ENCODE results near the gene C1QTNF12. TPM values are rescaled to one million over a fixed set of nuclear protein-coding genes. Genes with fewer than 3 reads are reported as not detected.

C1QTNF12 gene
- total RNA-seq, 2 experiments from 2014 or later: 2.0 to 4.2 TPM

DNA sequence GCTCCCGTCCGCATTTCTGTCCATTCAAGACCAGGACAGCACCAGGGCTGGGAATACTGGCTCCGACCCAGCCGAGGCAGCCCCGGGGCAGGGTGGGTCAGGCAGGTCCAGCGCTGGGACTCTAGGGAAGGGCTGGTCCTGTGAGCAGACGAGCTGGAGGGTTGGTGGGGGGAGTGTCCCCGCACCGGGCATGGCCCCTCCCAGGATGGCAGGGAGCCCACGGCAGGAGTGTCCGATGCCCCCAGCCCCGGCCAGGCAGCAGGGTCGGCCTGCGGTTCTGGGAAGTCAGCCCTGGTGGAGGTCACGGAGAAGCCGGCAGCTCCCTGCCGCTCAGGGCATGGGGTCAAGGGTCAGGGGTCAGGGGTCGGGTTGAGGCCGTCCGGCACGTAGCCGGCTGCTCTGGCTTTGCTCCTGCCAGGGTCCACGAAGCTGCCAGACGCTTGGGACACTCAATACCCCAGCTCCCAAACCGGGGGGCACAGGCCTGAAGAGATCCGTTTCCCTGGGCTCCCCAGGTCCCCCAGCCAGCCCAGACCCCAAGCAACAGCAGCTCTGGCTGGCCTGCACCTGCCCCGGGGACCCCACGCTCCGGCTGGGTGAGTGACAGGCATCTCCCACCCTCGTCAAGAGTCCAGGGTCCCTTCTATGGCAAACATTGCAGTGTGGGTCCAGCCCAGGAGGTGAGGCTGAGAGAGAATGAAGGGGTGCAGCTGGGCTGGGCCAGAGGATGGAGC is 6.7 kb downstream of the C1QTNF12 start:
- Mint-ChIP-seq H3K4me1 (no peaks in the 10 kb centered on the region), H3K27me3 (no peaks in the 10 kb centered on the region), H3K36me3 (ENCODE audit: low read depth) (no peaks in the 10 kb centered on the region), H3K9me3 (no peaks in the 10 kb centered on the region), H3K27ac (no peak overlapping the region), H3K4me3 (no peak overlapping the region)
- DNase-seq: no peak
- ChIA-PET CTCF (no interaction called here), POLR2A (interaction anchor here (1.4 to 1.8 kb wide), 2 partner anchors 8 to 135 kb away, joined by 3 read pairs; partner anchors contain the start of genes AURKAIP1, B3GALT6 and SDF4)

DNA sequence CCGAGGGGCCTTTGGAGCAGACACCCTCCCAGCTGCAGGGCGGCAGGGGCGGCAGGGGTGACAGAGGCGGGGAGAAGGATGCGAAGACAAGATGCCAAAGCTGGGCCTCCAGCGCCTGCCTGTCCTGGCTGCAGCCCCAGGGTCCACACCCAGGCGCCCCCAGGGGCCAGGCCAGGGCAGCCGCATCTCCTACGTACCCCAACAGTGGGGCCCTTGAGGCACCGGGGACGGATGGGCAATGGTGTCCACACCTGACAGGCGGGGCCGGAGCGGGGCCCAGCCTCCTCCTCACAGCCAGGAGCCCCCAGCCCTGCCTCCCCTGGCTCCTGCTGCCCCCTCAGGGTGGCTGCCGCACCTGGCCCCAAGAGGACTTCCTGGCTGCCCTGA is 7.3 kb downstream of the C1QTNF12 start:
- Mint-ChIP-seq H3K27ac (no peak overlapping the region), H3K4me1 (peaks cover 5% of the 10 kb centered on the region), H3K27me3 (no peaks in the 10 kb centered on the region), H3K4me3 (no peak overlapping the region), H3K36me3 (ENCODE audit: low read depth) (peaks cover 5% of the 10 kb centered on the region), H3K9me3 (no peaks in the 10 kb centered on the region)
- POLR2A ChIA-PET: interaction anchor here (1.8 kb wide), 1 partner anchor 136 kb away, joined by 3 read pairs; the partner anchor contains the start of gene AURKAIP1
- DNase-seq: no peak
- CTCF ChIA-PET: no interaction called here

- CTCF ChIA-PET: no interaction called here
- POLR2A ChIA-PET: interaction anchor here (0.9 to 2.6 kb wide), 3 partner anchors 12 to 136 kb away, joined by 3 to 7 read pairs (median 3); partner anchors contain the start of gene AURKAIP1
- no peaks in the 10 kb centered on the region for H3K27me3 Mint-ChIP-seq
- DNase-seq: no peak
- H3K4me1 Mint-ChIP-seq: peaks cover 10% of the 10 kb centered on the region
- H3K36me3 Mint-ChIP-seq (ENCODE audit: low read depth): peaks cover 10% of the 10 kb centered on the region
- H3K4me3 Mint-ChIP-seq: no peak overlapping the region
- H3K9me3 Mint-ChIP-seq: no peaks in the 10 kb centered on the region
- no peak overlapping the region for H3K27ac Mint-ChIP-seq
Observed at GRCh38 chr1:1238702-1239178, 7.8 kb downstream of the C1QTNF12 start.

GRCh38 chr1:1237874-1238701 is 8.4 kb downstream of the C1QTNF12 start:
- Mint-ChIP-seq H3K4me1 (peaks cover 14% of the 10 kb centered on the region), H3K9me3 (peaks cover 3% of the 10 kb centered on the region), H3K36me3 (ENCODE audit: low read depth) (peaks cover 14% of the 10 kb centered on the region), H3K27me3 (no peaks in the 10 kb centered on the region), H3K27ac (no peak overlapping the region), H3K4me3 (no peak overlapping the region)
- no peak for DNase-seq
- ChIA-PET CTCF (no interaction called here), POLR2A (interaction anchor here (0.9 to 2.6 kb wide), 3 partner anchors 13 to 137 kb away, joined by 3 to 7 read pairs (median 3); partner anchors contain the start of gene AURKAIP1)

- POLR2A ChIA-PET: interaction anchor here (2.6 kb wide), 1 partner anchor 13 kb away, joined by 7 read pairs; no protein-coding TSS in a partner anchor
- peaks cover 3% of the 10 kb centered on the region for H3K9me3 Mint-ChIP-seq
- H3K27me3 Mint-ChIP-seq: no peaks in the 10 kb centered on the region
- H3K27ac Mint-ChIP-seq: no peak overlapping the region
- peaks cover 16% of the 10 kb centered on the region for H3K4me1 Mint-ChIP-seq
- DNase-seq: no peak
- CTCF ChIA-PET: no interaction called here
- peaks cover 14% of the 10 kb centered on the region for H3K36me3 Mint-ChIP-seq (ENCODE audit: low read depth)
- no peak overlapping the region for H3K4me3 Mint-ChIP-seq
Observed at GRCh38 chr1:1236945-1237873, 9.3 kb downstream of the C1QTNF12 start.

- no peak for DNase-seq
- Mint-ChIP-seq H3K36me3 (ENCODE audit: low read depth) (peaks cover 16% of the 10 kb centered on the region), H3K27ac (no peak overlapping the region), H3K4me1 (peaks cover 16% of the 10 kb centered on the region), H3K4me3 (no peak overlapping the region), H3K9me3 (peaks cover 3% of the 10 kb centered on the region), H3K27me3 (no peaks in the 10 kb centered on the region)
- ChIA-PET POLR2A (interaction anchor here (2.6 kb wide), 1 partner anchor 14 kb away, joined by 7 read pairs; no protein-coding TSS in a partner anchor), CTCF (no interaction called here)
Observed at GRCh38 chr1:1236176-1236763, 10.3 kb downstream of the C1QTNF12 start.

- POLR2A ChIA-PET: no interaction called here
- DNase-seq: no peak
- H3K27ac Mint-ChIP-seq: no peak overlapping the region
- H3K4me3 Mint-ChIP-seq: no peak overlapping the region
- H3K27me3 Mint-ChIP-seq: no peaks in the 10 kb centered on the region
- peaks cover 3% of the 10 kb centered on the region for H3K9me3 Mint-ChIP-seq
- peaks cover 25% of the 10 kb centered on the region for H3K4me1 Mint-ChIP-seq
- peaks cover 25% of the 10 kb centered on the region for H3K36me3 Mint-ChIP-seq (ENCODE audit: low read depth)
- CTCF ChIA-PET: no interaction called here
Observed at GRCh38 chr1:1235016-1235744, 11.3 kb downstream of the C1QTNF12 start.

GRCh38 chr1:1234180-1234808 is 12.2 kb downstream of the C1QTNF12 start:
- Mint-ChIP-seq H3K4me3 (peak overlapping the region; percentile 71), H3K27ac (no peak overlapping the region), H3K9me3 (peaks cover 3% of the 10 kb centered on the region), H3K36me3 (ENCODE audit: low read depth) (peaks cover 34% of the 10 kb centered on the region), H3K4me1 (peaks cover 34% of the 10 kb centered on the region), H3K27me3 (no peaks in the 10 kb centered on the region)
- no peak for DNase-seq
- ChIA-PET POLR2A (no interaction called here), CTCF (no interaction called here)

DNA sequence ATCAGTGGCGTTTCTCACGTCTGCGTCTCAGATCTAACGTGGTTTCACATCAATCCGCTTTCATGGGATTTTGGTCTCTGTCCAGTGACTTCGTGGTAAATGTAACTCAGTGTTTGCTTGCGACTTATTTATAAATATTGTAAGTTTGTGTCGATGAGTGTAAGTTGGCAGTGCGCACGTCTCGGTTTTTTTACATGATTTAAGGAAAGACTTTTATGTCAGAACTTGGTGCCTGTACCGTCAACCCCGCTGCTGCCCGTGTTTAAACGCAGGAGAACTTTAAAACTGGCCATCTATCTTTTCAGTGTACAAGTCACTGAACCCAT is 13.0 kb downstream of the C1QTNF12 start:
- POLR2A ChIA-PET: no interaction called here
- peaks cover 3% of the 10 kb centered on the region for H3K9me3 Mint-ChIP-seq
- H3K27ac Mint-ChIP-seq: peak overlapping the region; percentile 71
- H3K4me1 Mint-ChIP-seq: peaks cover 37% of the 10 kb centered on the region
- no peaks in the 10 kb centered on the region for H3K27me3 Mint-ChIP-seq
- no peak for DNase-seq
- H3K4me3 Mint-ChIP-seq: peak overlapping the region; percentile 71
- CTCF ChIA-PET: no interaction called here
- H3K36me3 Mint-ChIP-seq (ENCODE audit: low read depth): peaks cover 40% of the 10 kb centered on the region

- peak overlapping the region; percentile 71 for H3K27ac Mint-ChIP-seq
- peaks cover 3% of the 10 kb centered on the region for H3K9me3 Mint-ChIP-seq
- no peaks in the 10 kb centered on the region for H3K27me3 Mint-ChIP-seq
- H3K4me1 Mint-ChIP-seq: peaks cover 37% of the 10 kb centered on the region
- no peak for DNase-seq
- H3K36me3 Mint-ChIP-seq (ENCODE audit: low read depth): peaks cover 43% of the 10 kb centered on the region
- ChIA-PET POLR2A (interaction anchor here (2.8 to 3.2 kb wide), 2 partner anchors 14 to 41 kb away, joined by 16 to 19 read pairs; partner anchors contain the start of gene UBE2J2), CTCF (interaction anchor here (3.7 kb wide), 1 partner anchor 111 kb away, joined by 47 read pairs; no protein-coding TSS in a partner anchor)
- peak overlapping the region; percentile 71 for H3K4me3 Mint-ChIP-seq
Observed at GRCh38 chr1:1232796-1233566, 13.5 kb downstream of the C1QTNF12 start.

Data from activated CD4-positive, alpha-beta memory T cell treated with anti-CD3 and anti-CD28 coated beads, Interleukin-2, amount 10 ng/mL, durations not matched to agents 7 days and 5 days (primary cell).